HG03520 (cell line): ENCODE data around the gene ZNF892.
"Not testable (repeated sequence)": the region's sequence is repeated elsewhere in the genome, so short reads cannot be mapped to it uniquely, and the experiment has no call there.

Source experiments
- ATAC-seq: cut with Tn5 transposase; IDR thresholded peaks from one replicate; pipeline ENCODE4 v1.9.1; 2021; ENCODE audit warnings: mild to moderate bottlenecking, moderate library complexity; ENCODE audit not compliant: unreplicated experiment

The ZNF892 gene

GRCh38 chr2:95207111-95207961 lies at the start of gene ZNF892:
ZNF892 (plus strand) TSS chr2:95207521; CDS start chr2:95207816, 295 bp downstream.
- peak; percentile 98 for ATAC-seq

GRCh38 chr2:95158441-95158840 lies 48.9 kb upstream of the ZNF892 start:
- no peak for ATAC-seq

- peak; percentile 37 for ATAC-seq
These were observed 48.3 kb upstream of the ZNF892 start for GRCh38 chr2:95158891-95159619.

GRCh38 chr2:95159690-95160449 lies 47.5 kb upstream of the ZNF892 start, which contains the start of gene ZNF514:
ZNF514 (minus strand) TSS chr2:95159848; CDS start chr2:95153253, 6,595 bp downstream.
- ATAC-seq = peak; percentile 91

GRCh38 chr2:95165030-95165370 lies 42.3 kb upstream of the ZNF892 start:
- peak; percentile 9 for ATAC-seq

GRCh38 chr2:95165371-95166064 lies 41.8 kb upstream of the ZNF892 start, which contains the start of gene ZNF2:
ZNF2 (plus strand) TSS chr2:95165809; CDS start chr2:95176227, 10,418 bp downstream.
- ATAC-seq = peak; percentile 85

GRCh38 chr2:95166065-95166763 lies 41.1 kb upstream of the ZNF892 start:
- ATAC-seq = peak; percentile 1

- no peak for ATAC-seq
These were observed 35.4 kb upstream of the ZNF892 start for GRCh38 chr2:95171902-95172301.

GRCh38 chr2:95174031-95174542 lies 33.2 kb upstream of the ZNF892 start:
- no peak for ATAC-seq

GRCh38 chr2:95179451-95179850 lies 27.9 kb upstream of the ZNF892 start:
- ATAC-seq = no peak

GRCh38 chr2:95181774-95182173 lies 25.5 kb upstream of the ZNF892 start:
- ATAC-seq = no peak

GRCh38 chr2:95185197-95185596 lies 22.1 kb upstream of the ZNF892 start:
- ATAC-seq = no peak

- ATAC-seq = no peak
These were observed 21.3 kb upstream of the ZNF892 start for GRCh38 chr2:95185973-95186372.

- not testable (repeated sequence) for ATAC-seq
These were observed 14.4 kb upstream of the ZNF892 start for GRCh38 chr2:95192956-95193355.

- ATAC-seq = no peak
These were observed 3.4 kb upstream of the ZNF892 start for GRCh38 chr2:95203911-95204310.

- no peak for ATAC-seq
These were observed 2.9 kb upstream of the ZNF892 start for GRCh38 chr2:95204396-95204795.

- ATAC-seq = no peak
These were observed 1.2 kb upstream of the ZNF892 start for GRCh38 chr2:95206096-95206495.

- ATAC-seq = no peak
These were observed 785 bp downstream of the ZNF892 start for GRCh38 chr2:95208106-95208505.

- ATAC-seq = no peak
These were observed 7.8 kb downstream of the ZNF892 start for GRCh38 chr2:95215018-95215612.
